NCI-H1105 treated with DMSO at 0.1 percent for 48 hours (cell line): ENCODE measurements around the gene RIPPLY2.

ENCODE experiments used
- DNase-seq: peaks from one replicate; lab custom pipeline; 2025; lab: John Stamatoyannopoulos, UW

Gene RIPPLY2

GRCh38 chr6:83905648-83906047 lies 52.5 kb downstream of the RIPPLY2 start:
- DNase-seq = no peak
